ENCODE measurements around the gene INIP. TPM values are rescaled to one million over a fixed set of nuclear protein-coding genes. Genes with fewer than 3 reads are reported as not detected.
A peak's percentile ranks its signal among the peaks of the same experiment; 100 is the strongest.
"Not testable (repeated sequence)": the region's sequence is repeated elsewhere in the genome, so short reads cannot be mapped to it uniquely, and the experiment has no call there.

INIP gene
- polyA plus RNA-seq, 1 donor: 14.5 TPM

DNA sequence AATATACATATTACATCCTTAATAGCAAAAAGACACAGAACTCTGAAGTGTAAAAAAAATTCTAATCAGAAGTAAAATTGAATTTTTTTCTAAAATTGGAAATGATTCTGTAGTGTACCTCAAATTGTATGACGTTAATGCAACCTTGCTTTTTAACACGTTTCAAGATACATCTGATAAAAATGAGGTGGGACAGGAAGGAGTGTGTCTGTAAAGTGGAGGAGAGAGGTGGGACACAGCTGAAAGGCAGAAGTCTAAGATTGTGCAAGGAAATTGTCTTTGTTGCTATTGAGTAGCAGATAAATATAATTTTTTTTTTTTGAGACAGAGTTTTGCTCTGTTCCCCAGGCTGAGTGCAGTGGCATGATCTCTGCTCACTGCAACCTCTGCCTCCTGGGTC is 17.0 kb upstream of the INIP start:
- no peak for DNase-seq

- no peak for DNase-seq
Measured at GRCh38 chr9:112731971-112732370, 14.1 kb upstream of the INIP start.

GRCh38 chr9:112728401-112728800 is 10.5 kb upstream of the INIP start:
- DNase-seq: no peak

- DNase-seq: no peak
Measured at GRCh38 chr9:112726428-112726827, 8.5 kb upstream of the INIP start.

- DNase-seq: no peak
Measured at GRCh38 chr9:112725961-112726360, 8.0 kb upstream of the INIP start.

- not testable (repeated sequence) for DNase-seq
Measured at GRCh38 chr9:112722749-112723148, 4.8 kb upstream of the INIP start.

- DNase-seq: no peak
Measured at GRCh38 chr9:112720113-112720780, 2.3 kb upstream of the INIP start.

- no peak for DNase-seq
Measured at GRCh38 chr9:112719696-112720095, 1.8 kb upstream of the INIP start.

- DNase-seq: peak; percentile 12
Measured at GRCh38 chr9:112719241-112719691, 1.3 kb upstream of the INIP start.

GRCh38 chr9:112712678-112713077 is 5.2 kb downstream of the INIP start:
- DNase-seq: no peak

- DNase-seq: no peak
Measured at GRCh38 chr9:112711050-112711689, 6.7 kb downstream of the INIP start.

DNA sequence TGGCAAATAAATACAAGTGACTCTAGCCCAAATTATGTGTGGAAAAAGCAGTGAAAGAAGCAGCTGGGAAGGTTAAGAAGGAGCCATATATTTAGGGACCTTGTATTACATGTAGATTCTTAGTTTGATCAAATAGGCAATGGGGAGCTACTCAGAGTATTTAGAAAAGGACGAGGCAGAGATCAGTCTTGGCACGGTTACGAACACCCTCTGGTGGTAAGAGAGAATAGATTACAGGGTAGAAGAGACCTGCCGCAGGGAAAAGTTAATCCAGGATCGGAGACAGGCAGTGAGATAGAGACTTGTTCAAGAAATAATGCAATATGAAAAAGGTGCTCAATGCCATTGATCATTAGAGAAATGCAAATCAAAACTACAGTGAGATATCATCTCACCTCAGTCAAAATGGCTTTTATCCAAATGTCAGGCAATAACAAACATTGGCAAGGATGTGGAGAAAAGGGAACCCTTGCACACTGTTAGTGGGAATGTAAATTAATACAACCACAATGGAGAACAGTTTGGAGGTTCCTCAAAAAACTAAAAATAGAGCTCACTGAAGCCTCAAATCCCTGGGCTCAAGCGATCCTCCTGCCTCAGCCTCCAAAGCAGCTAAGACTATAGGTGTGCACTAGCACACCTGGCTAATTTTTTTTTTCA is 12.0 kb downstream of the INIP start:
- DNase-seq: no peak

- no peak for DNase-seq
Measured at GRCh38 chr9:112703304-112703703, 14.6 kb downstream of the INIP start.

DNA sequence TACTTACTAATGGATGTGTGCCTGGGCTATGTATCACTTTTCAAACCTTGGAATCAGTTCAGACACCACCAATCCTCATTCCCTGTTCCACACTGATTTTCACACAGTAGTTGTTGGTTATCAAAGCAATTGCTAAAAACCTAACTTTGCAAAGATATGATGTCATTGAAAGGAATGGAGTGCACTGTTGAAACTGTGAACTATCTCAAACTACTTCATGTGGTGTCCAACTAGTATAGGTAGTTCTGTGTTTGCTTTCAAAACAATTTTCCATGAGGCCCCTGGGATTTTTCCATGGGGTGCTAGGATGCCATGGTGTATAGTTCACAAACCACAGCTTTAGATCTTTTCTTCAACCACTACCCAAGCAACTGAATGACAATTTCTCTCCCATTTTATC is 17.8 kb downstream of the INIP start:
- DNase-seq: no peak

DNA sequence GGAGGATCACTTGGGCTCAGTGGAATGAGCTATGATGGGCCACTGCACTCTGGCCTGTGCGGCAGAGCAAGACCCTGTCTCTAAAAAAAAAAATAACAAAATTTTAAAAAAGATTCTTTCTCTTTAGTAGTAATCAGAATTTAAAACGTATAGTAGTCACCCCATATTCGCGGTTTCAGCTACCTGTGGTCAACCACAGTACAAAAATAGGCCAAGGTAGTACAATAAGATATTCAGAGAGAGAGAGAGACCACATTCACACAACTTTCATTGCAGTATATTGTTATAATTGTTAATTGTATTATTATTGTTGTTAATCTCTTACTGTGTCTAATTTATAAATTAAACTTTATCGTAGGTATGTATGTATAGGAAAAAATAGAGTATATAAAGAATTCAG is 18.7 kb downstream of the INIP start:
- no peak for DNase-seq

DNA sequence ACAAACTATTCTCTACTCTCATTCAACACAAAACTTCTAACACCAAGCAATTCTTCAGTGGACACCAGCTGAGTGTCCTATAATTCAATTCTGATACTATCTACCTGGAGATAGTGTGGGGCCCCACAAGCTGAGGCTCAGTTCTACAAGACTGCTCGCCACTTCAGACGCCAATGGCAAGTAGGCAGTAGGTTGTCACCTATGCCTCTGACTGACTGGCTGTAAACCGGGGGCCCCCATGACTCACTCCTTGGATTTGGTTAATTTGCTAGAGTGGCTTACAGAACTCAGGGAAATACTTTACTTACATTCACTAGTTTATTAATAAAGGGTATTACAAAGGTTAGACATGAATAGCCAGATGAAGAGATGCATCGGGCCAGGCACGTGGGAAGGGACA is 21.5 kb downstream of the INIP start:
- no peak for DNase-seq

- no peak for DNase-seq
Measured at GRCh38 chr9:112694706-112695555, 23.0 kb downstream of the INIP start.

DNA sequence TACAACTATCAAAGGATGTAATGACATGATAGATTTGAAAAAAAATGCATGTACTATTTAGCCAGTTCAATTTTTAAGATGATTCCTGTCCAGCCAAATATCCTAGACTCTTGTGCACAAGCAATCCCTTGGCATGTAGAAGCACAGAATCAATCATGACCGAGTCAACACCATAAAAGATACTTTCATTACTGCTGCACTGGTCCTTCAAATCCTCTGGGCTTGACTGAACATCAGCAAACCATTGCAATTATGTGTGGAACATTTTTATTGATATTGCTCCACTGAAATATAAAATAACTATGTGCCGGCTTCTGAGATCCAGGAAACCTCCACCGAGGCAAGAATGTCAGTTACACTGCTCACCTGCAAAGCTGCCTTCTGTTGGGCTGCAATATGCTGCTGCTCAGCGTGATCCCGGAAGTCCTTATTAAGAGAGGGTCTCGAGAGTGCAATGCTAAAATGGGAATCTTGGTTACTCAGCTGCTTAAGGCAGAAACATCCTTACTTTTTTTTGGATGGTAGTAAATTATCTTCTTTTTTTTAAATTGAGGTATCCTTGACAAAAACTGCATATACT is 28.7 kb downstream of the INIP start:
- DNase-seq: no peak

- DNase-seq: no peak
Measured at GRCh38 chr9:112680731-112681402, 37.0 kb downstream of the INIP start.

DNA sequence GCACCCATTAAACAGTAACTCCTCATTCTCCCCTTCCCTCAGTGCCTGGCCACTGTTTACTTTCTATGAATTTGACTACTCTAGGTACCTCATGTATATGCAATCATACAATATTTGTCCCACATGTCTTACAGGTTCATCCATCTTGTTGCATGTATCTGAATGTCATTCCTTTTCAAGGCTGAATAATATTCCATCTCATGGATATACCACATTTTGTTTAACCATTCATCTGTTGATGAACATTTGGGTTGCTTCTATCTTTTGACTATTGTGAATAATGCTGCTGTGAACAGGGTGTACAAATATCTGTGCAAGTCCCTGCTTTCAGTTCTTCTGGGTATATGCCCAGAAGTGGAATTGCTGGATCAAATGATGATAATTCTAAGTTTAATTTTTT is 40.9 kb downstream of the INIP start:
- DNase-seq: no peak

- DNase-seq: not testable (repeated sequence)
Measured at GRCh38 chr9:112673221-112673620, 44.7 kb downstream of the INIP start.

Data from hindlimb muscle (tissue), 1 donor.